MM.1S (cell line): Measurements from ENCODE around the gene OTC.

Experiments
- DNase-seq: peaks from one replicate; pipeline ENCODE4 v3.0.0-alpha.2; 2015
- H2AFZ ChIP-seq: fragments of 300-600 bp; sonication (generic); 2 replicates; pipeline ENCODE4 v1.6.0; 2016; ENCODE audit warnings: antibody characterized with exemption, low read length
- H3F3A ChIP-seq: fragments of 300-600 bp; sonication (generic); 2 replicates; pipeline ENCODE4 v1.6.1; 2016; ENCODE audit warnings: mild to moderate bottlenecking, antibody characterized with exemption, low read length, moderate library complexity, mixed read lengths; ENCODE audit not compliant: insufficient read depth
- H3K27ac ChIP-seq: fragments of 300-600 bp; sonication (generic); 2 replicates; pipeline ENCODE4 v1.5.1; 2016; ENCODE audit warnings: mild to moderate bottlenecking, low read length
- H3K27me3 ChIP-seq: fragments of 300-600 bp; sonication (generic); replicated peaks from 2 replicates; pipeline ENCODE4 v1.6.0; 2016; ENCODE audit warnings: low read length; ENCODE audit not compliant: insufficient read depth
- H3K36me3 ChIP-seq: fragments of 300-600 bp; sonication (generic); replicated peaks from 2 replicates; pipeline ENCODE4 v1.6.1; 2016; ENCODE audit warnings: mild to moderate bottlenecking, low read length, mixed read lengths; ENCODE audit not compliant: insufficient read depth
- H3K4me1 ChIP-seq: fragments of 300-600 bp; sonication (generic); 2 replicates; pipeline ENCODE4 v1.6.1; 2016; ENCODE audit warnings: low read length, mixed read lengths
- H3K4me2 ChIP-seq: fragments of 300-600 bp; sonication (generic); 2 replicates; pipeline ENCODE4 v1.6.0; 2016; ENCODE audit warnings: low read depth, low read length
- H3K4me3 ChIP-seq: fragments of 300-600 bp; sonication (generic); 2 replicates; pipeline ENCODE4 v1.5.1; 2016; ENCODE audit warnings: low read length, mixed read lengths
- H3K79me2 ChIP-seq: fragments of 300-600 bp; sonication (generic); 2 replicates; pipeline ENCODE4 v1.6.1; 2016; ENCODE audit warnings: mixed run types, low read length, mixed read lengths
- H3K9ac ChIP-seq: fragments of 300-600 bp; sonication (generic); 2 replicates; pipeline ENCODE4 v1.6.1; 2016; ENCODE audit warnings: low read length, mixed read lengths
- H3K9me2 ChIP-seq: fragments of 300-600 bp; sonication (generic); replicated peaks from 2 replicates; pipeline ENCODE4 v1.6.1; 2016; ENCODE audit warnings: mild to moderate bottlenecking, low read length, mixed read lengths; ENCODE audit not compliant: insufficient read depth
- H3K9me3 ChIP-seq: fragments of 300-600 bp; sonication (generic); replicated peaks from 2 replicates; pipeline ENCODE4 v1.6.1; 2016; ENCODE audit warnings: mild to moderate bottlenecking, low read length, mixed read lengths; ENCODE audit not compliant: insufficient read depth
- H4K20me1 ChIP-seq: fragments of 300-600 bp; sonication (generic); 2 replicates; pipeline ENCODE4 v1.6.1; 2016; ENCODE audit warnings: mild to moderate bottlenecking, low read length, moderate library complexity, mixed read lengths; ENCODE audit not compliant: insufficient read depth
- EZH2 ChIP-seq: fragments of 300-600 bp; sonication (generic); optimal IDR thresholded peaks from 2 replicates; pipeline ENCODE3; 2017; ENCODE audit warnings: low read depth, mild to moderate bottlenecking, antibody characterized with exemption, low read length, mixed read lengths
- EZH2phosphoT487 ChIP-seq: fragments of 300-600 bp; sonication (generic); IDR thresholded peaks from 2 replicates; pipeline ENCODE4 v1.6.1; 2018; ENCODE audit warnings: antibody characterized with exemption, low read length
- TF ChIP-seq, protein P1 (sequence below): fragments of 300-600 bp; sonication (generic); IDR thresholded peaks from 2 replicates; pipeline ENCODE4 v1.5.1; 2016; ENCODE audit warnings: antibody characterized with exemption, low read length, mixed read lengths

OTC gene

DNA sequence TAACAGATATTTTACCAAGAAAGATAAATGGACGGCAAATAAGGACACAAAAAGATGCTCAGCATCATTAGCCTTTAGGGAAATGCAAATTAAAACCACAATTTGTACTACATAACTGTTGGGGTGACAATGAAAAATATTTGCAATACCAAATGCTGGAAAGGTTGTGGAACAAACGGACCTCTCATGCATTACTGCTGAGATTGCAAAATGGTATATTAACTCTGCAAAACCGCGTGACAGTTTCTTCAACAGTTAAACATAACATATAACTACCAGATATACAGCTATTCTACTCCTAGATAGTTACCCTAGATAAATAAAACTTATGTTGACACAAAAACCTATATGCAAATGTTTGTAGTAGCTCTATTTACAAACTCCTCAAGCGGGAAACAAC, 6.3 kb upstream of the OTC start:
- Histone ChIP-seq H3K4me2 (no peak overlapping the region), H3F3A (no peaks in the 10 kb centered on the region), H4K20me1 (no peaks in the 10 kb centered on the region), H2AFZ (no peak overlapping the region), H3K27me3 (no peaks in the 10 kb centered on the region), H3K4me1 (no peaks in the 10 kb centered on the region), H3K36me3 (no peaks in the 10 kb centered on the region), H3K4me3 (no peak overlapping the region), H3K27ac (no peak overlapping the region), H3K9me2 (no peaks in the 10 kb centered on the region), H3K9me3 (no peaks in the 10 kb centered on the region), H3K79me2 (no peaks in the 10 kb centered on the region), H3K9ac (no peak overlapping the region)
- TF ChIP-seq EZH2phosphoT487 = no peak
- no peak for DNase-seq

DNA sequence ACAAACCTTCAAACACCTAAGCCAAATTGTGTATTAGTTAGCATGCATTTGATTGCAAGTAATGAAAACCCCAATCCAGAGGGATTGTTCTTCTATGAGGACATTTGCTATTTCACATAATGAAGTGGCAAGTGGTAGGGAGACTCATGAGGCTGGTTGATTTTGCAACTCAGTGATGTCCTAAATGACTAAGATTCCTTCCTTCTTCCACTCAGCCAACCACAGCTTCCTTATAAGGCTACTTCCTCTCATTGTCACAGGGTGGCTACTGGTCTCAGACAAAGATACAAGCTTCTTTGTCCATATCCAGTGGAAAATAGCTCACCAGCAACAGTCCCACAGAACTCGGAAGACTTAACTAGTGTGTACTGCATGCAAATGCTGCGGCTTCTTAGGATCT, 5.3 kb upstream of the OTC start:
- TF ChIP-seq EZH2phosphoT487 = no peak
- no peak for TF ChIP-seq EZH2
- TF ChIP-seq, protein P1, sequence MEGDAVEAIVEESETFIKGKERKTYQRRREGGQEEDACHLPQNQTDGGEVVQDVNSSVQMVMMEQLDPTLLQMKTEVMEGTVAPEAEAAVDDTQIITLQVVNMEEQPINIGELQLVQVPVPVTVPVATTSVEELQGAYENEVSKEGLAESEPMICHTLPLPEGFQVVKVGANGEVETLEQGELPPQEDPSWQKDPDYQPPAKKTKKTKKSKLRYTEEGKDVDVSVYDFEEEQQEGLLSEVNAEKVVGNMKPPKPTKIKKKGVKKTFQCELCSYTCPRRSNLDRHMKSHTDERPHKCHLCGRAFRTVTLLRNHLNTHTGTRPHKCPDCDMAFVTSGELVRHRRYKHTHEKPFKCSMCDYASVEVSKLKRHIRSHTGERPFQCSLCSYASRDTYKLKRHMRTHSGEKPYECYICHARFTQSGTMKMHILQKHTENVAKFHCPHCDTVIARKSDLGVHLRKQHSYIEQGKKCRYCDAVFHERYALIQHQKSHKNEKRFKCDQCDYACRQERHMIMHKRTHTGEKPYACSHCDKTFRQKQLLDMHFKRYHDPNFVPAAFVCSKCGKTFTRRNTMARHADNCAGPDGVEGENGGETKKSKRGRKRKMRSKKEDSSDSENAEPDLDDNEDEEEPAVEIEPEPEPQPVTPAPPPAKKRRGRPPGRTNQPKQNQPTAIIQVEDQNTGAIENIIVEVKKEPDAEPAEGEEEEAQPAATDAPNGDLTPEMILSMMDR = no peak
- H3K9me3 ChIP-seq = no peaks in the 10 kb centered on the region
- no peak overlapping the region for H2AFZ ChIP-seq
- H3K4me3 ChIP-seq = no peak overlapping the region
- no peaks in the 10 kb centered on the region for H4K20me1 ChIP-seq
- H3K4me1 ChIP-seq = no peaks in the 10 kb centered on the region
- H3K27me3 ChIP-seq = no peaks in the 10 kb centered on the region
- no peak overlapping the region for H3K27ac ChIP-seq
- no peaks in the 10 kb centered on the region for H3F3A ChIP-seq
- no peak overlapping the region for H3K9ac ChIP-seq
- H3K36me3 ChIP-seq = no peaks in the 10 kb centered on the region
- H3K4me2 ChIP-seq = no peak overlapping the region
- no peaks in the 10 kb centered on the region for H3K9me2 ChIP-seq
- DNase-seq = no peak
- H3K79me2 ChIP-seq = no peaks in the 10 kb centered on the region

DNA sequence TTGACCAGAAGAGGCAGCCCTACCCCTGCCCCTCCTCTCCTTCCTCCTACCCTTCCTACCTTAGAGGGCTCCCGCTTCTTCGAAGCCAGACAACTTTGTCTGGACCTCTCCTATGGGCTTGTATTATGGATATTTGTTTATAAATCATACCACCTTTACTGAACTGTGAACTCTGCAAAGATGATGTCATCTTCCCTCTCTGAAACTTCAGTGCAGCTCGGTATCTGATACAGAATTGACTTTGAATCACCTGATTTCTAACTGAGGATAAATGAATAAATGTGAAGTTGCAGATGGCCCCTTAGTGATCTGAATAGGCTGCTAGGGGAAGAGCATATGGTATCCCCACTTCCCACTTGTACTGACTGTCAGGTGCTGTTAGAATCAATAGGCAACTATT, 1.1 kb upstream of the OTC start:
- TF ChIP-seq, protein P1 = no peak
- TF ChIP-seq EZH2 (no peak), EZH2phosphoT487 (no peak)
- Histone ChIP-seq H3K9ac (no peak overlapping the region), H3K79me2 (no peaks in the 10 kb centered on the region), H3K4me1 (no peaks in the 10 kb centered on the region), H3K9me2 (no peaks in the 10 kb centered on the region), H2AFZ (no peak overlapping the region), H3K27ac (no peak overlapping the region), H3F3A (no peaks in the 10 kb centered on the region), H3K4me2 (no peak overlapping the region), H3K27me3 (no peaks in the 10 kb centered on the region), H3K4me3 (no peak overlapping the region), H4K20me1 (no peaks in the 10 kb centered on the region), H3K9me3 (no peaks in the 10 kb centered on the region), H3K36me3 (no peaks in the 10 kb centered on the region)
- no peak for DNase-seq

DNA sequence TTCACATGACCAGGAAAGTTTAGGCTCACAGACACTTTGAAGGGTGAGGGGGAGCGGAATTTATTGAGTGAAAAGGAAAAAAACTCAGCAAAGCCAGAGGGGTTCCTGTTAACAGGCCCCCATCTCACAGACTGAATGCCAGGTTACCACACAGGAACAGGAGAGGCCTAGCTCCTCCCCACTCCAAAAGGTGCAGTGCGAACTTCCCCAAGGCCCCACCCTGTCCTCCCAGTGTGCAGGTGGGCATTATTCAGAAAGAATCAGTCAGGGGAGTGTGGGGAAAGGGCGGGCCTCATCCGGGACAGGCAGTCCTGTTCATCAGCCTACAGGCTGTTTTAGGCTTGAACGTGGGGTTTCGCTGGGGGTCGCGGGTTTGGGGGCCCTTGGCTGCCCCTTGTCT, 4.0 kb downstream of the OTC start:
- no peaks in the 10 kb centered on the region for H3K9me3 ChIP-seq
- H3F3A ChIP-seq = no peaks in the 10 kb centered on the region
- no peaks in the 10 kb centered on the region for H3K27me3 ChIP-seq
- H3K9ac ChIP-seq = no peak overlapping the region
- no peak overlapping the region for H3K4me3 ChIP-seq
- no peak overlapping the region for H3K4me2 ChIP-seq
- DNase-seq = no peak
- H3K4me1 ChIP-seq = no peaks in the 10 kb centered on the region
- no peaks in the 10 kb centered on the region for H3K9me2 ChIP-seq
- TF ChIP-seq, protein P1 = no peak
- no peak for TF ChIP-seq EZH2phosphoT487
- TF ChIP-seq EZH2 = no peak
- H4K20me1 ChIP-seq = no peaks in the 10 kb centered on the region
- no peak overlapping the region for H2AFZ ChIP-seq
- no peaks in the 10 kb centered on the region for H3K79me2 ChIP-seq
- no peaks in the 10 kb centered on the region for H3K36me3 ChIP-seq
- H3K27ac ChIP-seq = no peak overlapping the region
